WTC11 (cell line): ENCODE results near the gene ADM.

ENCODE experiments used
- AFF4 ChIP-seq: sonication (generic); formaldehyde crosslinking; IDR thresholded peaks from 2 replicates; pipeline ENCODE4 v1.8.1; 2023; ENCODE audit warnings: mild to moderate bottlenecking, missing genetic modification reagents, borderline replicate concordance
- ATF1 ChIP-seq: sonication (generic); formaldehyde crosslinking; IDR thresholded peaks from 2 replicates; pipeline ENCODE4 v1.8.1; 2023; ENCODE audit warnings: mild to moderate bottlenecking, moderate library complexity, missing genetic modification reagents
- ATF2 ChIP-seq: sonication (generic); formaldehyde crosslinking; IDR thresholded peaks from 2 replicates; pipeline ENCODE4 v1.8.1; 2022; ENCODE audit warnings: low read depth, missing genetic modification reagents, borderline replicate concordance
- FOXP4 ChIP-seq: sonication (generic); formaldehyde crosslinking; IDR thresholded peaks from 2 replicates; pipeline ENCODE4 v1.8.0; 2022; ENCODE audit warnings: mild to moderate bottlenecking, missing genetic modification reagents
- IRF2 ChIP-seq: sonication (generic); formaldehyde crosslinking; IDR thresholded peaks from 2 replicates; pipeline ENCODE4 v1.8.0; 2022; ENCODE audit warnings: low read depth, missing genetic modification reagents, borderline replicate concordance
- MAX ChIP-seq: sonication (generic); formaldehyde crosslinking; IDR thresholded peaks from 2 replicates; pipeline ENCODE4 v1.8.0; 2022; ENCODE audit warnings: mild to moderate bottlenecking, missing genetic modification reagents
- MLX ChIP-seq: sonication (generic); formaldehyde crosslinking; IDR thresholded peaks from 2 replicates; pipeline ENCODE4 v1.8.1; 2023; ENCODE audit warnings: mild to moderate bottlenecking, missing genetic modification reagents, moderate library complexity
- USF2 ChIP-seq: sonication (generic); formaldehyde crosslinking; IDR thresholded peaks from 2 replicates; pipeline ENCODE4 v1.8.1; 2023; ENCODE audit warnings: mild to moderate bottlenecking, missing genetic modification reagents, moderate library complexity
- ZNF416 ChIP-seq: fragments of 250-450 bp; sonication (Bioruptor Pico); IDR thresholded peaks from 2 replicates; pipeline ENCODE4 v1.9.0; 2021; ENCODE audit warnings: mild to moderate bottlenecking, inconsistent platforms
- TF ChIP-seq, protein P1 (sequence below): fragments of 200-600 bp; IDR thresholded peaks from 2 replicates; pipeline ENCODE4 v1.8.0; 2022; ENCODE audit warnings: antibody characterized with exemption
- TF ChIP-seq, protein P2 (sequence below): sonication (generic); formaldehyde crosslinking; conservative IDR thresholded peaks from 2 replicates; pipeline ENCODE4 v1.8.1; 2023; ENCODE audit warnings: mild to moderate bottlenecking, low read depth, missing genetic modification reagents, moderate library complexity
- TF ChIP-seq, protein P3 (sequence below): sonication (generic); formaldehyde crosslinking; IDR thresholded peaks from 2 replicates; pipeline ENCODE4 v1.8.1; 2023; ENCODE audit warnings: mild to moderate bottlenecking, moderate library complexity, missing genetic modification reagents

DNA sequence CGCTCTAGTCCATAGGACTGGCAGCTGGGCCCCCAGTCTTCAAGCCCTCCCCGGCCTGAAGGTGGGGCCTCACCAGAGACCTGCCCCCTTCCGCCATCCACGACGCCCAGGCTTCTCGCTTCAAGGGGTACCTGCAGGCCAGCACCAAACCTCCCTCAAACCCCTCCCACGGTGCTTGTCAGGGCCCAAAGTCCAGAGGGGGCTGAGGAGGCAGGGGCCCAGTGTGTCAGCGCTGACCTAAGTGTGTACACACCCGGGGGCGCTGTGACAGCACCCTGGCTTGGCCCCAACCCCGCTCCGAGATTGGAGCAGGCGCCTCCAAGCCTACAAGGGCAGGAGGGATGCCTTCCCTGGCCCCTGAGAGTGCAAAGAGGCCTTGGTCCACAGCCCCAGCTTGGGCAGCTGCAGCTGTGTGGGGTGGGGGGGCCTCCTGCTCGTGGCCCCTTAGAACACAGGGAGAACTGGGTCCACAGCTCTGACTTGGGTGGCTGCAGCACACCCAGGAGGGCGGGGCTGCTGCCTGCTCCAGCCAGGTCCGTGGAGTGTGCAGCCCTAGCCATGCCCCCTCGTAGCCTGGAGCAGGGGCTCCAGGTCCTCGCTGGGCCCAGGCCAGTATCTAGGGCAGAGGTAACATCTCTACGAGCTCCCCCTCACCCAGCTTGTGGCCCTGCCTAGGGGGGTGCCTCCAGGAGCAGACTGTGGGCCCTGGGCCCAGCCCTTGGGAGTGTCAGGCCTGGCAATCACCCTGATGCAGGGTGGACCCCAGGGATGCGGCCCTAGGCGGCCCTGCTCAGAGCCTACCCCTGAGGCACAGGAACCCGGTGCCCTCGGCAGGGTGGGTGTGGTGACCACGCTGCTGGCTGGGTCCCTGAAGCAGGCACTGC is 15.8 kb upstream of the ADM start:
- no peak for TF ChIP-seq USF2
- TF ChIP-seq, protein P1, sequence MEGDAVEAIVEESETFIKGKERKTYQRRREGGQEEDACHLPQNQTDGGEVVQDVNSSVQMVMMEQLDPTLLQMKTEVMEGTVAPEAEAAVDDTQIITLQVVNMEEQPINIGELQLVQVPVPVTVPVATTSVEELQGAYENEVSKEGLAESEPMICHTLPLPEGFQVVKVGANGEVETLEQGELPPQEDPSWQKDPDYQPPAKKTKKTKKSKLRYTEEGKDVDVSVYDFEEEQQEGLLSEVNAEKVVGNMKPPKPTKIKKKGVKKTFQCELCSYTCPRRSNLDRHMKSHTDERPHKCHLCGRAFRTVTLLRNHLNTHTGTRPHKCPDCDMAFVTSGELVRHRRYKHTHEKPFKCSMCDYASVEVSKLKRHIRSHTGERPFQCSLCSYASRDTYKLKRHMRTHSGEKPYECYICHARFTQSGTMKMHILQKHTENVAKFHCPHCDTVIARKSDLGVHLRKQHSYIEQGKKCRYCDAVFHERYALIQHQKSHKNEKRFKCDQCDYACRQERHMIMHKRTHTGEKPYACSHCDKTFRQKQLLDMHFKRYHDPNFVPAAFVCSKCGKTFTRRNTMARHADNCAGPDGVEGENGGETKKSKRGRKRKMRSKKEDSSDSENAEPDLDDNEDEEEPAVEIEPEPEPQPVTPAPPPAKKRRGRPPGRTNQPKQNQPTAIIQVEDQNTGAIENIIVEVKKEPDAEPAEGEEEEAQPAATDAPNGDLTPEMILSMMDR = no peak
- TF ChIP-seq MLX (CRISPR knock-in tag) = no peak
- TF ChIP-seq IRF2 (CRISPR knock-in tag) = no peak
- TF ChIP-seq ZNF416 (CRISPR knock-in tag) = no peak
- TF ChIP-seq ATF1 = no peak
- TF ChIP-seq, protein P2, sequence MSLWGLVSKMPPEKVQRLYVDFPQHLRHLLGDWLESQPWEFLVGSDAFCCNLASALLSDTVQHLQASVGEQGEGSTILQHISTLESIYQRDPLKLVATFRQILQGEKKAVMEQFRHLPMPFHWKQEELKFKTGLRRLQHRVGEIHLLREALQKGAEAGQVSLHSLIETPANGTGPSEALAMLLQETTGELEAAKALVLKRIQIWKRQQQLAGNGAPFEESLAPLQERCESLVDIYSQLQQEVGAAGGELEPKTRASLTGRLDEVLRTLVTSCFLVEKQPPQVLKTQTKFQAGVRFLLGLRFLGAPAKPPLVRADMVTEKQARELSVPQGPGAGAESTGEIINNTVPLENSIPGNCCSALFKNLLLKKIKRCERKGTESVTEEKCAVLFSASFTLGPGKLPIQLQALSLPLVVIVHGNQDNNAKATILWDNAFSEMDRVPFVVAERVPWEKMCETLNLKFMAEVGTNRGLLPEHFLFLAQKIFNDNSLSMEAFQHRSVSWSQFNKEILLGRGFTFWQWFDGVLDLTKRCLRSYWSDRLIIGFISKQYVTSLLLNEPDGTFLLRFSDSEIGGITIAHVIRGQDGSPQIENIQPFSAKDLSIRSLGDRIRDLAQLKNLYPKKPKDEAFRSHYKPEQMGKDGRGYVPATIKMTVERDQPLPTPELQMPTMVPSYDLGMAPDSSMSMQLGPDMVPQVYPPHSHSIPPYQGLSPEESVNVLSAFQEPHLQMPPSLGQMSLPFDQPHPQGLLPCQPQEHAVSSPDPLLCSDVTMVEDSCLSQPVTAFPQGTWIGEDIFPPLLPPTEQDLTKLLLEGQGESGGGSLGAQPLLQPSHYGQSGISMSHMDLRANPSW (CRISPR knock-in tag) = no peak
- TF ChIP-seq, protein P3, sequence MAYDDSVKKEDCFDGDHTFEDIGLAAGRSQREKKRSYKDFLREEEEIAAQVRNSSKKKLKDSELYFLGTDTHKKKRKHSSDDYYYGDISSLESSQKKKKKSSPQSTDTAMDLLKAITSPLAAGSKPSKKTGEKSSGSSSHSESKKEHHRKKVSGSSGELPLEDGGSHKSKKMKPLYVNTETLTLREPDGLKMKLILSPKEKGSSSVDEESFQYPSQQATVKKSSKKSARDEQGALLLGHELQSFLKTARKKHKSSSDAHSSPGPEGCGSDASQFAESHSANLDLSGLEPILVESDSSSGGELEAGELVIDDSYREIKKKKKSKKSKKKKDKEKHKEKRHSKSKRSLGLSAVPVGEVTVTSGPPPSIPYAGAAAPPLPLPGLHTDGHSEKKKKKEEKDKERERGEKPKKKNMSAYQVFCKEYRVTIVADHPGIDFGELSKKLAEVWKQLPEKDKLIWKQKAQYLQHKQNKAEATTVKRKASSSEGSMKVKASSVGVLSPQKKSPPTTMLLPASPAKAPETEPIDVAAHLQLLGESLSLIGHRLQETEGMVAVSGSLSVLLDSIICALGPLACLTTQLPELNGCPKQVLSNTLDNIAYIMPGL (CRISPR knock-in tag) = no peak
- TF ChIP-seq FOXP4 (CRISPR knock-in tag) = no peak
- TF ChIP-seq AFF4 (CRISPR knock-in tag) = no peak
- no peak for TF ChIP-seq MAX (CRISPR knock-in tag)
- no peak for TF ChIP-seq ATF2 (CRISPR knock-in tag)
